GM18498 (cell line): Measurements from ENCODE around the gene ZBTB47.

Source experiments
- ATAC-seq: cut with Tn5 transposase; IDR thresholded peaks from one replicate; pipeline ENCODE4 v1.9.1; 2021; ENCODE audit warnings: mild to moderate bottlenecking, moderate library complexity; ENCODE audit not compliant: unreplicated experiment

Gene ZBTB47

DNA sequence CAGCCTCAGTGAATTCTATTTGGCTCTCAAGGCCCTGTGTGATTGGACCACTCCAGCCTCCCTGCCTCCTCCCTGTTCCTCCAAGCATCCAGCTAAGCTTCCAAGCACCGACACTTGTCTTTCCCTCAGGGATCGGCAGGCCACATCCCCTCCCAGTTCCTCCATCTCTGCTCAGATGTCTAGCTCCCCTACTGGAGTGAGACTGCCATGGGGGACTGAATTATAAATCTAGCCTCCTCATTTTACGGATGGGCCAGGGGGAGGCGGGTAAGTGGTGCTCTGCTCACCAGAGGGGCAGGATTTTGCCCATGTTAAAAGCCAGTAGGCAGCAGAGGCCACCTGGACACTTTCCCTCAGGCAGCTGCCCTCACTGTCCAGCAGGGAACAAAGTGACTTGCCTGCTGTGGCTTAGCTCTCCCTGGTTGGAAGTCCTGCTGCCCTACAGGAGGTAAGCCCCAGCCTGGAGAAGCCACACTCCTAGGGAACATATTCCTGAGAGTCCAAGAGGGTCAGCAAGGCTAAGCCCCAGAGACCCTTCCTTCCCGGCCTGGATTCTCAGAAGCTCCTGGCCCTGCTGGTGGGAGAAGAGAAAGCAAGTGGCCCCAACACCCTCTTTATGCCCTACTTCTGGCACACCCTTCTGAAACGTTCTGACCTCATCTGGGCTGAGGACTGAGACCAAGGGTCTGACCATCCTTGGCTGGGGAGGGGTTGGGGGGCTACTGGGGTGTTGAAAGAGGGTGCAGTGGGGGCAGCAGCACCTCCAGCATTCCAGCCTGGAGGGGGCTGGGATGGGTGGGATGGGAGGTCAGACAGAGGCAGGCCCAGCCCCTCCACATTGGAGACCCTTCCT lies 58.2 kb downstream of the ZBTB47 start:
- no peak for ATAC-seq

DNA sequence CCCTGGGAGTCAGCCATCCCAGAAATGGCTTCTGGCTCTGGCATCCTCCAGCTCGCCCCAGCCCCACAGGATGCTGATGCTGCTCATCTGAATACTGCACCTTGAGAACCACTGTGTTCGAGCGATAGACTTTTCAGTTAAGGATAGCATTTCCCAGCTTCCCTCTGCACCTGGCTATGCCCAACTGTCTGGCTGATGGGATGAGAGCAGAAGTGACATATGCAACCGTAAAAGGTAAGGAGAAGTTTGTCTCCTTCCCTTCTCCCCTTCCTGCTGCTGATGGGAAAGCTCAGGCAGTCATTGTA lies 58.8 kb downstream of the ZBTB47 start:
- ATAC-seq: no peak

DNA sequence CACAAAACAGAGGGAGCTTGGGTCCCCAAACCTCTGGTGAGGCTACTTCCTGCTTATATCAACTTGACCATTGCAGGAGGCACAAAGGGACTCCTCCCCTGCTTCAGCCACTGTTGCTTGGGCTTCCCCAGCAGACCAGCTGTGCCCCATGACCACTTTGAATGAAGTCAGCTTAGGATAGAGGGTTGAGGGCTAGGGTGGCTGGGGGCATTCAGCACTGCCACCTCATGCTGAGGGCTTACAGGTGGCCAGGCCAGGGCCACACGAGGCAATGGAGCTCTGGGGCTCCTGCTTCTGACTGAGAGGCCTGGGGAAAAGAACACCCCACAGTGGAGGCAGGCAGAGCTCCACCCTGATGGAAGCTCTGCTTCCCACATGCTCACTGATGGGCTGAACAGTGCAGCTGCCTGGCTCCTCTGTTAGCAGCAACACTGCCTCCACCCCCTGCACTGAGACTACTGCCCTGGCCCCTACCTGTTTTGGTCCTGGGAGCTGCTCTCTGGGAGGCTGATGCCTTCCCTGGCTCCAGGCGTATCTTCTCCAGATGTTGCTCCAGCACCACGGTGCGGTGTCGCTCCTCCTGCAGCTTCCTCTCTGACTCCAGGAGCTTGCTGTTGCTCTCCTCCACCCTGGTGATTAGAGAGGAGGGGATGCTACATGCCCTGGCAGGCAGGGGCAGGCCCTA lies 59.3 kb downstream of the ZBTB47 start:
- ATAC-seq: no peak

DNA sequence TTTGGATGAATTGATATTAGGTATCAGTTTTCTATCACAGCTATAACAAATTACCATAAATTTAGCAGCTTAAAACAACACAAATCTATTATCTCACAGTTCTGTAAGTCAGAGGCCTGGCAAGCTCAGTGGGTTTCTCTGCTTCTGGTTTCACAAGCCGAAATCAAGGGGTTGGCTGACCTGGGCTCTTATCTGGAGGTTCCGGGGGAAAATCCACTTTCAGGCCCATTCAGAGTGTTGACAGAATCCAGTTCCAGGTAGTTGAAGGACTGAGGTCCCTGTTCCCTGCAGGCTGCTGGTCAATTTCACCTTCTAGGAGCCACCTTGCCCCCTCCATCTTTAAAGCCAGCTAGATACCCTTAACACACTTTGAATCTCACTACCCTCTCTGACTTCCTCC lies 60.2 kb downstream of the ZBTB47 start:
- no peak for ATAC-seq

- ATAC-seq: no peak
Observed at GRCh38 chr3:42714171-42714852, 60.8 kb downstream of the ZBTB47 start.
